NB4 (cell line): ENCODE data around the gene SPEF1.

ENCODE experiments used
- DNase-seq: peaks from one replicate; pipeline ENCODE4 v3.0.0; 2010; ENCODE audit warnings: low read depth
- H3K4me3 ChIP-seq: one replicate; pipeline ENCODE4 v1.5.1; 2011; ENCODE audit warnings: mild to moderate bottlenecking, low read depth, low read length, moderate library complexity
- MYC ChIP-seq: IDR thresholded peaks from 2 replicates; pipeline ENCODE4 v1.6.1; 2011; ENCODE audit warnings: low read depth, low read length
- POLR2A ChIP-seq: IDR thresholded peaks from 2 replicates; pipeline ENCODE4 v1.6.1; 2011; ENCODE audit warnings: mild to moderate bottlenecking; ENCODE audit not compliant: insufficient read length; ENCODE audit errors: extremely low read depth
- TF ChIP-seq, protein P1 (sequence below): IDR thresholded peaks from one replicate; pipeline ENCODE4 v1.5.1; 2012; ENCODE audit warnings: low read depth, low read length
- TF ChIP-seq, protein P2 (sequence below): IDR thresholded peaks from 2 replicates; pipeline ENCODE4 v1.6.1; 2011; ENCODE audit warnings: low read depth, low read length

The SPEF1 gene

GRCh38 chr20:3747471-3747870 lies 33.8 kb downstream of the SPEF1 start:
- DNase-seq = no peak
- no peak overlapping the region for H3K4me3 ChIP-seq
- TF ChIP-seq, protein P1, sequence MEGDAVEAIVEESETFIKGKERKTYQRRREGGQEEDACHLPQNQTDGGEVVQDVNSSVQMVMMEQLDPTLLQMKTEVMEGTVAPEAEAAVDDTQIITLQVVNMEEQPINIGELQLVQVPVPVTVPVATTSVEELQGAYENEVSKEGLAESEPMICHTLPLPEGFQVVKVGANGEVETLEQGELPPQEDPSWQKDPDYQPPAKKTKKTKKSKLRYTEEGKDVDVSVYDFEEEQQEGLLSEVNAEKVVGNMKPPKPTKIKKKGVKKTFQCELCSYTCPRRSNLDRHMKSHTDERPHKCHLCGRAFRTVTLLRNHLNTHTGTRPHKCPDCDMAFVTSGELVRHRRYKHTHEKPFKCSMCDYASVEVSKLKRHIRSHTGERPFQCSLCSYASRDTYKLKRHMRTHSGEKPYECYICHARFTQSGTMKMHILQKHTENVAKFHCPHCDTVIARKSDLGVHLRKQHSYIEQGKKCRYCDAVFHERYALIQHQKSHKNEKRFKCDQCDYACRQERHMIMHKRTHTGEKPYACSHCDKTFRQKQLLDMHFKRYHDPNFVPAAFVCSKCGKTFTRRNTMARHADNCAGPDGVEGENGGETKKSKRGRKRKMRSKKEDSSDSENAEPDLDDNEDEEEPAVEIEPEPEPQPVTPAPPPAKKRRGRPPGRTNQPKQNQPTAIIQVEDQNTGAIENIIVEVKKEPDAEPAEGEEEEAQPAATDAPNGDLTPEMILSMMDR = no peak
- TF ChIP-seq, protein P2, sequence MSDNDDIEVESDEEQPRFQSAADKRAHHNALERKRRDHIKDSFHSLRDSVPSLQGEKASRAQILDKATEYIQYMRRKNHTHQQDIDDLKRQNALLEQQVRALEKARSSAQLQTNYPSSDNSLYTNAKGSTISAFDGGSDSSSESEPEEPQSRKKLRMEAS = no peak
- no peak for TF ChIP-seq POLR2A
- no peak for TF ChIP-seq MYC

GRCh38 chr20:3745686-3746173 lies 35.5 kb downstream of the SPEF1 start:
- H3K4me3 ChIP-seq = no peak overlapping the region
- DNase-seq = no peak
- TF ChIP-seq, protein P1 = no peak
- TF ChIP-seq, protein P2 = no peak
- TF ChIP-seq MYC (no peak), POLR2A (no peak)

DNA sequence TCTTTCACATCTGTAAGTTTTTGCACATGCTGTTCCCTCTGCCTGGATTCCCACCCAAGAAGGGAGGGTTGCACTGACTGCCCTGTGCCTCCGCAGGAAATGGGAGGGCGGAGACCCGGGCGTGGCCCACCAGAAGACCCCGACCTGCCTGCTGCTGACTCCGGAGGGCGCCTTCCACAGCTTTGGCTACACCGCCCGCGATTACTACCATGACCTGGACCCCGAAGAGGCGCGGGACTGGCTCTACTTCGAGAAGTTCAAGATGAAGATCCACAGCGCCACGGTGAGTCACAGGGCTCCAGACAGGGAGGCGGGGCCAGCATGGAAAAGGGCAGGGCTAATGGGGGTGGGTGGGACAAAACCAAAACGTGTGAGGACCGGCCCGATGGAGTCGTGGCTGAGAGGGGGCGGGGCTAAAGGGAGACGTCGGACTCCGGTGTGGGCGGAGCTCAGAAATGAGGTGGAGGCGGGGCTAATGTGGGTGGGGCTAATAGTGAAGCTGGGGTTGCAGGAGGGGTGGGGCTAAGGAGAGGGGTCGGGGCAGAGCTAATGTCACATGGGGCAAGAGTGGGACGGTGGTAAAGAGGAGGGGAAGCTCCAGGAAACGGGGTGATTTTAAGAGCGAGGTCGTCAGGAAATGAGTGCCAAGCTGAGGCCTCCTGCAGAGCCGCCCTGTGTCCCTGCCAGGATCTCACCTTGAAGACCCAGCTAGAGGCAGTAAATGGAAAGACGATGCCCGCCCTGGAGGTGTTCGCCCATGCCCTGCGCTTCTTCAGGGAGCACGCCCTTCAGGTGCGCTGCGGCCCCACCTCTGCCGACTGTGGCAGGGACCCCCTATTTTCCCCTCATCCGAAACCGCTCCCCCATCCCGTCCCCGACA lies 36.2 kb downstream of the SPEF1 start:
- peak; percentile 87 for DNase-seq
- TF ChIP-seq, protein P2 = no peak
- TF ChIP-seq, protein P1 = peak; percentile 2
- no peak overlapping the region for H3K4me3 ChIP-seq

- H3K4me3 ChIP-seq = no peak overlapping the region
- TF ChIP-seq POLR2A (no peak), MYC (no peak)
- TF ChIP-seq, protein P2 = no peak
- no peak for DNase-seq
These were observed 37.2 kb downstream of the SPEF1 start for GRCh38 chr20:3744037-3744436.

DNA sequence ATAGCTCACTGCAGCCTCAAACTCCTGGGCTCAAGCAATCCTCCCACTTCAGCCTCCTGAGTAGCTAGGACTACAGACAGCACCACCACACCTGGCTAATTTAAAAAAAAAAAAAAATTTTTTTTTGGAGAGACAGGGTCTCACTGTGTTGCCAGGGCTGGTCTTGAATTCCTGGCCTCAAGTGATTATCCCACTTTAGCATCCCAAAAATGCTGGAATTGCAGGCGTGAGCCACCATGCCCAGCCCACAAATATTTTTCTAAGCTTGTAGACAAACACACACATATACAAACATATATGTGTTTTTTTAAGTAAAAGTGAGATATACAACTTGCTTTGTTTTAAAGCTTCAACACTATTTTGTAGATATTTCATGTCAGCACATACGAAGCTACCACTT lies 38.0 kb downstream of the SPEF1 start:
- no peak overlapping the region for H3K4me3 ChIP-seq
- no peak for TF ChIP-seq POLR2A
- TF ChIP-seq, protein P2 = no peak
- no peak for TF ChIP-seq MYC
- TF ChIP-seq, protein P1 = no peak
- DNase-seq = no peak

DNA sequence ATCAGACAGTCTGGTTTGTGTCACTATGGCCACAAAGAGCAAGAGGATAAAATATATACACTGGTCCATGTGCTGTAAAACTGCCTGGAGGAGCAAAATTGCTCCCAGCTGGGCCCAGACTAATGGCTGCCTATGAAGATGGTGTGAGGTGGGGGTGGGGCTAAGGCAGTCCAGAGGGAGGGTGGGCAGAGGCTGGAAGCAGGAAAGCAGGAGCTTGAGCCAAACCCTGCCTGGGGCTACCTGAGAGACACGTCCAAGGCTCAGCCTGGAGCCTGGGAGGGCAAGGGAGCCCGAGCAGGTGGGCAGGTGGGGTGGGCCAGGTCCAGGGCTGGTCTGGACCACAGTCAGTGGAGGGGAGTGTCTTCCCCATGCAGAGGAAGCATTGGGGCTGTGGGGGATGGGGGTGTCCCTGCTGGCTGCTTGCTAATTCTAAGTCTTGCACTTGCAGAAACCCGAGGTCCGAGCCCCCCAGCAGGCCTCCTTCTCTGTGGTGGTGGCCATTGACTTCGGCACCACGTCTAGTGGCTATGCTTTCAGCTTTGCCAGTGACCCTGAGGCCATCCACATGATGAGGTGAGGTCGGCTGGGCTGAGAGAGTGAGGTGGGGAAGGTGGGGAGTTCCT lies 39.3 kb downstream of the SPEF1 start:
- TF ChIP-seq POLR2A = no peak
- TF ChIP-seq MYC = no peak
- TF ChIP-seq, protein P1 = no peak
- DNase-seq = no peak
- no peak overlapping the region for H3K4me3 ChIP-seq
